Loucy (cell line): ENCODE results near the gene CEP57L1.

Experiments
- H2AFZ ChIP-seq: fragments of 200-600 bp; sonication (generic); 2 replicates; pipeline ENCODE4 v1.6.0; 2016; ENCODE audit warnings: antibody characterized with exemption, mild to moderate bottlenecking, low read length, moderate library complexity
- H3F3A ChIP-seq: fragments of 200-600 bp; 2 replicates; pipeline ENCODE4 v1.6.0; 2016; ENCODE audit warnings: antibody characterized with exemption, low read depth, mild to moderate bottlenecking
- H3K27me3 ChIP-seq: fragments of 200-600 bp; sonication (generic); 2 replicates; pipeline ENCODE4 v1.6.1; 2014; ENCODE audit warnings: low read length, mild to moderate bottlenecking; ENCODE audit not compliant: insufficient read depth, poor library complexity, severe bottlenecking
- H3K36me3 ChIP-seq: fragments of 200-600 bp; sonication (generic); 2 replicates; pipeline ENCODE4 v1.6.1; 2016; ENCODE audit warnings: low read length; ENCODE audit not compliant: insufficient read depth
- H3K4me1 ChIP-seq: fragments of 200-600 bp; sonication (generic); 2 replicates; pipeline ENCODE4 v1.5.1; 2014; ENCODE audit warnings: low read length, mild to moderate bottlenecking; ENCODE audit not compliant: insufficient read depth, poor library complexity, severe bottlenecking
- H3K4me2 ChIP-seq: fragments of 200-600 bp; sonication (generic); 2 replicates; pipeline ENCODE4 v1.6.0; 2014; ENCODE audit warnings: antibody characterized with exemption, low read length, low read depth, mild to moderate bottlenecking; ENCODE audit not compliant: poor library complexity, severe bottlenecking
- H3K4me3 ChIP-seq: fragments of 200-600 bp; sonication (generic); 2 replicates; pipeline ENCODE4 v1.5.1; 2014; ENCODE audit warnings: low read length, mild to moderate bottlenecking, mixed read lengths; ENCODE audit not compliant: poor library complexity, severe bottlenecking
- H3K79me2 ChIP-seq: fragments of 200-600 bp; sonication (generic); 2 replicates; pipeline ENCODE4 v1.6.1; 2014; ENCODE audit warnings: low read length; ENCODE audit not compliant: insufficient read depth
- H3K9ac ChIP-seq: fragments of 200-600 bp; sonication (generic); 2 replicates; pipeline ENCODE4 v1.6.0; 2014; ENCODE audit warnings: mild to moderate bottlenecking, low read depth, low read length, moderate library complexity; ENCODE audit not compliant: poor library complexity, severe bottlenecking
- H3K9me2 ChIP-seq: fragments of 200-600 bp; sonication (generic); replicated peaks from 2 replicates; pipeline ENCODE4 v1.6.1; 2016; ENCODE audit warnings: low read depth, low read length, mixed read lengths
- H3K9me3 ChIP-seq: fragments of 200-600 bp; sonication (generic); 2 replicates; pipeline ENCODE4 v1.6.1; 2014; ENCODE audit warnings: mild to moderate bottlenecking, antibody characterized with exemption, low read length, low read depth; ENCODE audit not compliant: insufficient read depth
- H4K20me1 ChIP-seq: fragments of 200-600 bp; sonication (generic); 2 replicates; pipeline ENCODE4 v1.6.0; 2014; ENCODE audit warnings: antibody characterized with exemption, low read length, mild to moderate bottlenecking; ENCODE audit not compliant: insufficient read depth, poor library complexity, severe bottlenecking
- CTCF ChIP-seq: fragments of 200-600 bp; sonication (generic); conservative IDR thresholded peaks from 2 replicates; pipeline ENCODE4 v1.5.1; 2014; ENCODE audit warnings: mild to moderate bottlenecking, antibody characterized with exemption, low read length
- EZH2phosphoT487 ChIP-seq: fragments of 200-600 bp; IDR thresholded peaks from 2 replicates; pipeline ENCODE4 v1.6.1; 2018; ENCODE audit warnings: antibody characterized with exemption, mild to moderate bottlenecking, moderate library complexity, borderline replicate concordance

The CEP57L1 gene

GRCh38 chr6:109164331-109164730 is 69.0 kb downstream of the CEP57L1 start:
- Histone ChIP-seq H3K4me1 (peaks cover 3% of the 10 kb centered on the region), H3K79me2 (no peaks in the 10 kb centered on the region), H3K36me3 (peaks cover 11% of the 10 kb centered on the region; the same call in 1 of the 2 replicates), H3F3A (no peaks in the 10 kb centered on the region), H3K4me2 (no peak overlapping the region), H4K20me1 (no peaks in the 10 kb centered on the region), H3K27me3 (no peaks in the 10 kb centered on the region), H3K9me2 (no peaks in the 10 kb centered on the region), H3K9ac (no peak overlapping the region), H3K4me3 (no peak overlapping the region), H3K9me3 (no peaks in the 10 kb centered on the region), H2AFZ (no peak overlapping the region)
- TF ChIP-seq EZH2phosphoT487 = no peak
- TF ChIP-seq CTCF = no peak

GRCh38 chr6:109165392-109165974 is 70.2 kb downstream of the CEP57L1 start:
- Histone ChIP-seq H3K27me3 (no peaks in the 10 kb centered on the region), H4K20me1 (no peaks in the 10 kb centered on the region), H3K4me1 (peaks cover 3% of the 10 kb centered on the region), H3K4me2 (no peak overlapping the region), H3K9ac (no peak overlapping the region), H3F3A (no peaks in the 10 kb centered on the region), H2AFZ (no peak overlapping the region), H3K9me3 (no peaks in the 10 kb centered on the region), H3K79me2 (no peaks in the 10 kb centered on the region), H3K36me3 (peaks cover 9% of the 10 kb centered on the region; the same call in 1 of the 2 replicates), H3K4me3 (no peak overlapping the region), H3K9me2 (no peaks in the 10 kb centered on the region)
- TF ChIP-seq CTCF = no peak
- no peak for TF ChIP-seq EZH2phosphoT487

GRCh38 chr6:109166673-109167072 is 71.4 kb downstream of the CEP57L1 start:
- no peak overlapping the region for H2AFZ ChIP-seq
- no peak for TF ChIP-seq CTCF
- no peak for TF ChIP-seq EZH2phosphoT487
- H3K36me3 ChIP-seq = no peaks in the 10 kb centered on the region
- H4K20me1 ChIP-seq = no peaks in the 10 kb centered on the region
- no peaks in the 10 kb centered on the region for H3K27me3 ChIP-seq
- H3K4me3 ChIP-seq = no peak overlapping the region
- H3K9me3 ChIP-seq = no peaks in the 10 kb centered on the region
- H3K9ac ChIP-seq = no peak overlapping the region
- H3K9me2 ChIP-seq = no peaks in the 10 kb centered on the region
- no peaks in the 10 kb centered on the region for H3K79me2 ChIP-seq
- no peaks in the 10 kb centered on the region for H3F3A ChIP-seq
- H3K4me1 ChIP-seq = peaks cover 3% of the 10 kb centered on the region
- no peak overlapping the region for H3K4me2 ChIP-seq
